AG09319 (cell line): ENCODE data around the gene SUV39H2.
A peak's percentile ranks its signal among the peaks of the same experiment; 100 is the strongest.

Source experiments
- DNase-seq: peaks from one replicate; pipeline ENCODE4 v3.0.0-alpha.2; 2010; ENCODE audit warnings: low read depth; ENCODE audit errors: extremely low read depth
- TF ChIP-seq, protein P1 (sequence below): IDR thresholded peaks from 2 replicates; pipeline ENCODE4 v1.5.1; 2011; ENCODE audit warnings: low read depth, mild to moderate bottlenecking, inconsistent platforms, low read length, moderate library complexity

The SUV39H2 gene

DNA sequence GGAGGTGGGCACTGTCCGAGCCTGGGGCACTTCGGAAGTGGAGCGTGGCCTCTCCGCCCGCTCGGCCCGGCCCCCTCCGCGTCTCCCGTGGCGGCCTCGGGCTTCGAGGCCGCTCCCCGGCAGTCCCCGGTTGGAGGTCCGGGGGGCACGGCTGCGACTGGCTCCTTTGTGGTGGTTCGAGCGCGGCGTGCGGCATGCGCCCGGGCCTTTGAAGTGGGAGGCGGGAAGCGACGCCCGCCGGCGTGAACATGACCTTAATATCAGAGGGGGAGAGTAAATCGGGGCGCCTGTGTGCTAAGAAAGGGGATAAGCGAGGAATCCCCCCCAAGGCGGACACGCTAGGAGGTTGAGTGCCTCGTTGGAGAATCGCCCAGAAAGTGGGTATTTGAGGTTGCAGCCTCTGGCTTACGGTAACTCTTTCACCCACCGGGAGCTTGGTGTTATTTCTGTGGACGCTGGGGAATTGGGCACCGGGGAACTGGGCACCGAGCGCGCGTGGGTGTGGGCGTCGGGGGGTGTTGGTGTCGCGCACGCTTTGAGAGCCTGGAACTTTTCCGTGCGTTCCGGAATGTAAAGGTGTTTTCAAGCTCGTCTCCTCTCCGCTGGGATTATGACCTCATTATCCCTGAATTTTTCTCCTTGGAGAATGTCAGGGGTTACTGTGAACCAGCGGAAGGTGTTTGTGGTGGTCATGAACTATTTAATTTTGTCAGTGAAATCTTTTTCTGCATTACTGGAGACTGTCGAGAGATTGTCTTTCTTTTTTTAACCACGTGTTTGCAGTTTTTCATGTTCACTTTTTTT lies 660 bp downstream of the SUV39H2 start:
- DNase-seq = no peak

GRCh38 chr10:14879928-14880193 lies 1.2 kb downstream of the SUV39H2 start:
- TF ChIP-seq, protein P1, sequence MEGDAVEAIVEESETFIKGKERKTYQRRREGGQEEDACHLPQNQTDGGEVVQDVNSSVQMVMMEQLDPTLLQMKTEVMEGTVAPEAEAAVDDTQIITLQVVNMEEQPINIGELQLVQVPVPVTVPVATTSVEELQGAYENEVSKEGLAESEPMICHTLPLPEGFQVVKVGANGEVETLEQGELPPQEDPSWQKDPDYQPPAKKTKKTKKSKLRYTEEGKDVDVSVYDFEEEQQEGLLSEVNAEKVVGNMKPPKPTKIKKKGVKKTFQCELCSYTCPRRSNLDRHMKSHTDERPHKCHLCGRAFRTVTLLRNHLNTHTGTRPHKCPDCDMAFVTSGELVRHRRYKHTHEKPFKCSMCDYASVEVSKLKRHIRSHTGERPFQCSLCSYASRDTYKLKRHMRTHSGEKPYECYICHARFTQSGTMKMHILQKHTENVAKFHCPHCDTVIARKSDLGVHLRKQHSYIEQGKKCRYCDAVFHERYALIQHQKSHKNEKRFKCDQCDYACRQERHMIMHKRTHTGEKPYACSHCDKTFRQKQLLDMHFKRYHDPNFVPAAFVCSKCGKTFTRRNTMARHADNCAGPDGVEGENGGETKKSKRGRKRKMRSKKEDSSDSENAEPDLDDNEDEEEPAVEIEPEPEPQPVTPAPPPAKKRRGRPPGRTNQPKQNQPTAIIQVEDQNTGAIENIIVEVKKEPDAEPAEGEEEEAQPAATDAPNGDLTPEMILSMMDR = no peak
- no peak for DNase-seq

More for the DNA sequence above, 660 bp downstream of the SUV39H2 start:
- TF ChIP-seq, protein P1 = no peak

- DNase-seq = no peak
- TF ChIP-seq, protein P1 = no peak
These were observed 1.6 kb downstream of the SUV39H2 start for GRCh38 chr10:14880229-14880628.

- TF ChIP-seq, protein P1 = no peak
- no peak for DNase-seq
These were observed 5.4 kb downstream of the SUV39H2 start for GRCh38 chr10:14884082-14884481.

DNA sequence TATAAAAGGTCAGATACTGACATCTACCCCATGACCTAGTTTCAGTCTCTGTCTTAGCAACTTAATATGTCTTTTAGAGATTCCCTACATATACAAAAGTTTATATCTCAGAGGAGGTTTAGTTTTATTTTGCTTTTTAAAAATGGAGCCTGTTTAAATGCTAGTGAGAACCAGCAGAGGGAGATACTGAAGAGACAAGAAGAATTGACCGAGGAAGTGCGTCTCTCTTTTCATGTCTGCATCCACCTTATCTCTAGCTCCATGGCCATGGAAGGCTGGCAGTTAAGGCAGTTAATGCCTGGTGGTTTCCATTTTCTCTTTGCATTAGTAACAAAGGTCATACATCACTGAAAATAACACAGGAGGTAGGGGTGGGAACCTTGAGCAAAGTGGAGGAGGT lies 10.7 kb downstream of the SUV39H2 start:
- TF ChIP-seq, protein P1 = no peak; the same call in none of the 2 replicates
- no peak for DNase-seq

- TF ChIP-seq, protein P1 = no peak
- no peak for DNase-seq
These were observed 12.5 kb downstream of the SUV39H2 start for GRCh38 chr10:14891151-14891550.

DNA sequence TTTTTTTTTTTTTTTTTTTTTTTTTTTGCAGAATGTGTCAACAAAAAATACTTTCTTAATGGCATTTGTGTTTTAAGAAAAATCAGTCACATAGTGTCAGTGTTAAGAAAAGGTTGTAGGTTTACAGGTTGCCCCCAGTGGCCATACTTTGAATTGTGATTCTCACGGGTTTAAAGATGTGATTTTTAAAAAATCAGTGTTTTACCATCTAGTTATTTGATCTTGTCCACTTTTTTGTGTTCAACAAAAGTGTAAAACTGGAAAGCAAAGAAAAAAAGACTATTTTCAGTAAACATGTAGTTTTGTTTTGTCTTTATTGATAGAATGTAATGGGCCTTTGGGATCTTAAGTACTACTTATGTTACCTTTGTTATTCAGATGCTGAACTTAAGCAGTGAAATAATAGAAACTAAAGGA lies 25.7 kb downstream of the SUV39H2 start:
- no peak for DNase-seq
- TF ChIP-seq, protein P1 = peak; percentile 56
